ENCODE data around the gene ANKRD29.
A peak's percentile ranks its signal among the peaks of the same experiment; 100 is the strongest.
"Not testable (repeated sequence)": the region's sequence is repeated elsewhere in the genome, so short reads cannot be mapped to it uniquely, and the experiment has no call there.

ANKRD29 gene

DNA sequence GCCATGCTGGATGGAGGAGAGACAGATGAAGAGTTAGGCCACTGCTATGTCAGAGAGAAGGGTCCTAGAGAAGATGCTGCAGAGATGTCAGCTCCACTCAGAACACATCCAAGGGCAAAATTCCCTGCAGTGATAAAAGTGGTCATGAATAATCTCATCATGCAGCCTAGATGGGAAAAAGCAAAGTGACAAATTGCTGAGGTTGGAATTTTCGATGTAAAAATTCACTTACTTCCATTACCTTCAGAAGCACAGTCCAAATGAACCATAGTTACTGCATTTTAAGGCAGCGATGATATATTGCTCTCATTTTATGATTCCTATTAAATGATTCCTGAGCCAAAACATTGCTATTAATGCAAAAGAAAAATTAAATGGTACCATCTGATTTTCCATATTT is 16.4 kb downstream of the ANKRD29 start:
- DNase-seq (ENCODE audit: low read depth) = no peak
- H3K4me3 ChIP-seq (ENCODE audit: low read length) = no peak overlapping the region
- TF ChIP-seq CTCF (IDR thresholded peaks at IDR 0.05; ENCODE audit: insufficient read depth, low read depth, low read length, missing control alignments) = no peak

- H3K4me3 ChIP-seq (ENCODE audit: low read length) = no peak overlapping the region
- no peak for DNase-seq (ENCODE audit: low read depth)
- TF ChIP-seq CTCF (IDR thresholded peaks at IDR 0.05; ENCODE audit: insufficient read depth, low read depth, low read length, missing control alignments) = no peak
Observed at GRCh38 chr18:23645568-23646175, 17.0 kb downstream of the ANKRD29 start.

- no peak for DNase-seq (ENCODE audit: low read depth)
- no peak for TF ChIP-seq CTCF (IDR thresholded peaks at IDR 0.05; ENCODE audit: insufficient read depth, low read depth, low read length, missing control alignments)
Observed at GRCh38 chr18:23643815-23644490, 18.8 kb downstream of the ANKRD29 start.

DNA sequence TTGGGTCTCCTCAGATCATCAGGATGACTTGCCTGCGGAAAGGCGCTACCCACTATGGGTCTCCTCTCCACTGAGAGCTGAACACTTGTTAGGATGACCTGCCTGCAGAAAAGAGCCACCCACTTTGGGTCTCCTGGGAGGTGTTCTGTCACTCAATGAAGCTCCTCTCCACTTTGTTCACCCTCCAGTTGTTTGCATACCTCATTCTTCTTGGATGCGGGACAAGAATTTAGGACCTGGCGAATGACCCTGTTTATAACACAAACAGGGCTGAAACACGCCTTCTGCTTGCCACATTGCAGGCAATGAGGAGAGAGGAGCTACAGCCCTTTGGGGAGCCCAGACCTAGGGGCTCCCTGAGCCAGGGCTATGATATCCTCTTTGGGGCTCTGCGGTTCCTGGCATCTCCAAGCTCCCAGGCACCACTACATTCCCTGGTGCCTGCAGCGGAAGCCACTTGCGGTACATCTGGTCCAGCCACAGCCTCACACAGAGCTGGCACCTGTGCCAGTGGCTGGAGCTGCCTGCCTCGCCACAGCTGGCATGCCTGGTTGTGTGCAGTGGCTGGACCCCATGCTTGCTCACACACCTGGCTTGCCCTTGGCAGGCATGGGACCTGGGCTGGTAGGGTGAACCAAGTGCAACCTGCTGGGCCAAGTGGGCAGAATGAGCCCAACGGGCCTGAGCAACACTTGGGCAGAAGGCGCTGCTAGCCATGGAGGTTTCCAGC is 20.6 kb downstream of the ANKRD29 start:
- TF ChIP-seq CTCF (IDR thresholded peaks at IDR 0.05; ENCODE audit: insufficient read depth, low read depth, low read length, missing control alignments) = no peak
- DNase-seq (ENCODE audit: low read depth) = no peak
- no peak overlapping the region for H3K4me3 ChIP-seq (ENCODE audit: low read length)

More at GRCh38 chr18:23643815-23644490, 18.8 kb downstream of the ANKRD29 start:
- no peak overlapping the region for H3K4me3 ChIP-seq (ENCODE audit: low read length)

DNA sequence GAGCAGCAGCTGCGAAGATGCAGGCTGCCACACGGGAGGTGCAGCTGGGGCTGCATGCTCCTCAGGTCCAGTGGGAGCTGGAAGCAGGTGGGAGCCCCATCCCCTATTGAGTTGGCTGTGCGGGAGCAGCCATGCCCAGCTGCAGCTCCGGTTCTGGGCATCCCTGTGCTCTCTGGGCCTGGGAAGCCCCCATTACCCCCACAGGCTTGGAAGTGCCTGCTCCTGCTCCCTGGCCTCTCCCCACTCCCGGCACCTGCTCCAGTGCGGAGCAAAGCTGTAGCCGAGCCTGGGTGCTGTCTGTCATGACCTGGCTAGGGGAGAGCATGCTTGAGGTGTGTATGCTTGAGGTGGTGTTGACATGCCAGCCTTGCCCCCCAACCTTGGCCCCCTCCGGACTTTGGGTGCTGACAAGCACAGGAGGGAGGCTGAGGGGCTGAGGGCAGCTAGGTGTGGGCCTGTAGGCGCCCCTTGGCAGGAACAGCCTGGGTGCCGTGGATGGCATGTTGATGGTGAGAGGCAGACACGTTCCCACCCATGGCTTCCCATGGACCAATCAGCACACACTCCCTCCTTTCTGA is 21.5 kb downstream of the ANKRD29 start:
- no peak overlapping the region for H3K4me3 ChIP-seq (ENCODE audit: low read length)
- no peak for TF ChIP-seq CTCF (IDR thresholded peaks at IDR 0.05; ENCODE audit: insufficient read depth, low read depth, low read length, missing control alignments)
- DNase-seq (ENCODE audit: low read depth) = no peak

DNA sequence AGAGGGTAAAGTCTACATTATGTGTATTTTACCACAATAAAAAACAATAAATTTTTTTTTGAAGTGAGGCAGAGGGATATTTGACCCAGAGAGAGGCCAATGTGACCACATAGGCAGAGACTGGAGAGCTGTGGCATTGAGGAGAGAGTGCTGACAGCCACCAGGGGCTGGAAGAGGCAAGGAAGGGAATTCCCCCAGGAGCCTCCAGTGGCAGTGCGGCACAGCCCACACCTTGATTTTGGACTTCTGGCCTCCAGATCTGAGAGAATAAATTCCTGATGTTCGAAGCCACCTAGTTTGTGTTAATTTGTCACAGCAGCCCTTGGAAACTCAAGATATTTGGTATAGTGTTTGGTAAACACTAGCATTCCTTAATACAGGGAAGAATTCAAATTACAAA is 22.7 kb downstream of the ANKRD29 start:
- no peak overlapping the region for H3K4me3 ChIP-seq (ENCODE audit: low read length)
- DNase-seq (ENCODE audit: low read depth) = no peak
- TF ChIP-seq CTCF (IDR thresholded peaks at IDR 0.05; ENCODE audit: insufficient read depth, low read depth, low read length, missing control alignments) = peak; percentile 39

DNA sequence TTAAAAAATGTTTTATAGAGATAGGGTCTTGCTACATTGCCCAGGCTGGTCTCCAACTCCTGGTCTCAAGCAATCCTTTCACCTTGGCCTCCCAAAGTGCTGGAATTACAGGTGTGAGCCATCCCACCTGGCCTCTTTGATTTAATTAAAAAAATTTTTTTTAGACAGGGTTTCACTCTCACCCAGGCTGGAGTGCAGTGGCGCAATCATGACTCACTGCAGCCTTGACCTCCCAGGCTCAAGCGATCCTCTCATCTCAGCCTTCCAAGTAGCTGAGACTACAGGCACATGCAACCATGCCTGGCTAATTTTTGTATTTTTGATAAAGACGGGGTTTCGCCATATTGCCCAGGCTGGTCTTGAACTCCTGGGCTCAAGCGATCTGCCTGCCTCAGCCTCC is 26.3 kb downstream of the ANKRD29 start:
- not testable (repeated sequence) for H3K4me3 ChIP-seq (ENCODE audit: low read length)
- DNase-seq (ENCODE audit: low read depth) = peak; percentile 31

All from epithelial cell of esophagus (primary cell).